Tibial nerve (tissue), 3 donors: ENCODE results near the gene TRAF3.
"Not testable (repeated sequence)": the region's sequence is repeated elsewhere in the genome, so short reads cannot be mapped to it uniquely, and the experiment has no call there.

Experiments
- CTCF ChIP-seq, 5 experiments: fragments of 200-600 bp in 3 of 5; fragments of 450-650 bp in 2 of 5; sonication (generic) in 3 of 5; IDR thresholded peaks; one replicate each; pipeline ENCODE4 v1.5.1; 2016 to 2019; ENCODE audit warnings: antibody characterized with exemption in 5 of 5, mild to moderate bottlenecking in 3 of 5, moderate library complexity in 2 of 5
- POLR2A ChIP-seq, 2 donors: fragments of 450-650 bp; IDR thresholded peaks; one replicate each; pipeline ENCODE4 v1.6.1; 2017; ENCODE audit warnings: antibody characterized with exemption in 2 of 2, mild to moderate bottlenecking in 2 of 2, moderate library complexity in 2 of 2

GRCh38 chr14:102865916-102866315 is 88.7 kb downstream of the TRAF3 start:
- not testable (repeated sequence) for TF ChIP-seq CTCF, POLR2A (IDR thresholded peaks at IDR 0.05)
